Endothelial cell of umbilical vein (primary cell): ENCODE measurements around the gene CBLB. TPM values are rescaled to one million over a fixed set of nuclear protein-coding genes. Genes with fewer than 3 reads are reported as not detected.

ENCODE experiments used
- BruUV-seq: library from RNA; stranded (reverse); fragments of 400-500 nt; replicated peaks from 2 replicates; lab custom pipeline; 2021; lab: Mats Ljungman, UMichigan
- CTCF ChIA-PET: fragments of 300-600, 350-600 bp; sonication (Branson Sonifier 250); formaldehyde crosslinking; loops from one replicate; lab custom pipeline; 2021; ENCODE audit warnings: antibody characterized with exemption, inconsistent platforms; lab: Charles Lee
- POLR2A ChIA-PET: fragments of 300-600, 350-600 bp; sonication (Branson Sonifier 250); formaldehyde crosslinking; loops from one replicate; lab custom pipeline; 2021; ENCODE audit warnings: antibody characterized with exemption, inconsistent platforms; lab: Charles Lee
- DNase-seq: peaks from one replicate; pipeline ENCODE4 v3.0.0-alpha.2; 2011; ENCODE audit warnings: low read depth, low spot score
- FAIRE-seq: peaks from 2 replicates; lab custom pipeline; 2011; peaks lifted over from hg19 to GRCh38; lab: Jason Lieb, UNC
- H2AFZ ChIP-seq: 2 replicates; pipeline ENCODE4 v1.6.0; 2012; ENCODE audit warnings: low read depth, low read length, control low read depth, inconsistent platforms
- H3K27ac ChIP-seq: 2 replicates; pipeline ENCODE4 v1.5.1; 2011; ENCODE audit warnings: low read depth, mild to moderate bottlenecking, control low read depth, low read length, moderate library complexity; ENCODE audit not compliant: insufficient read depth
- H3K27me3 ChIP-seq, 2 experiments: 2 replicates each; pipeline versions ENCODE4 v1.6.0 to v1.6.1; 2011; ENCODE audit warnings: low read length in 2 of 2, mixed read lengths in 1 of 2; ENCODE audit not compliant: control insufficient read depth in 2 of 2, insufficient read depth in 2 of 2
- H3K36me3 ChIP-seq, 2 experiments: 2 replicates in 1 of 2; 3 replicates in 1 of 2; pipeline ENCODE4 v1.5.1; 2011; ENCODE audit warnings: low read length in 2 of 2, mild to moderate bottlenecking in 1 of 2, moderate library complexity in 1 of 2; ENCODE audit not compliant: control insufficient read depth in 2 of 2, insufficient read depth in 2 of 2; ENCODE audit errors: extremely low read depth in 1 of 2
- H3K4me1 ChIP-seq: 3 replicates; pipeline ENCODE4 v1.5.1; 2011; ENCODE audit warnings: mild to moderate bottlenecking, low read length; ENCODE audit not compliant: control insufficient read depth, insufficient read depth; ENCODE audit errors: extremely low read depth
- H3K4me2 ChIP-seq: 2 replicates; pipeline ENCODE4 v1.6.1; 2011; ENCODE audit warnings: low read length, control low read depth, mixed read lengths; ENCODE audit not compliant: insufficient read depth
- H3K4me3 ChIP-seq, 3 experiments: fragments of 200-600 bp in 1 of 3; sonication (generic), shearing (Covaris generic) in 1 of 3; replicated peaks in 1 of 3; 2 replicates each; pipeline ENCODE4 v1.5.1; 2011 to 2016; ENCODE audit warnings: control low read depth in 3 of 3, low read length in 3 of 3, mild to moderate bottlenecking in 2 of 3, inconsistent platforms in 1 of 3, low read depth in 1 of 3, moderate library complexity in 1 of 3; ENCODE audit not compliant: insufficient read depth in 1 of 3
- H3K79me2 ChIP-seq: 2 replicates; pipeline ENCODE4 v1.6.0; 2012; ENCODE audit warnings: low read length, inconsistent platforms; ENCODE audit not compliant: control insufficient read depth, insufficient read depth
- H3K9ac ChIP-seq: replicated peaks from 2 replicates; pipeline ENCODE3; 2011; ENCODE audit warnings: low read length, control low read depth; ENCODE audit not compliant: insufficient read depth; ENCODE audit errors: extremely low read depth
- H3K9me1 ChIP-seq: replicated peaks from 3 replicates; pipeline ENCODE4 v1.6.0; 2011; ENCODE audit warnings: mild to moderate bottlenecking, low read length; ENCODE audit not compliant: control insufficient read depth, insufficient read depth; ENCODE audit errors: extremely low read depth
- H3K9me3 ChIP-seq: replicated peaks from 2 replicates; pipeline ENCODE4 v1.5.1; 2012; ENCODE audit warnings: low read length, inconsistent platforms; ENCODE audit not compliant: control insufficient read depth, insufficient read depth
- H4K20me1 ChIP-seq: replicated peaks from 2 replicates; pipeline ENCODE3; 2011; ENCODE audit warnings: mild to moderate bottlenecking, low read length; ENCODE audit not compliant: control insufficient read depth, insufficient read depth; ENCODE audit errors: extremely low read depth
- EZH2 ChIP-seq: IDR thresholded peaks from 2 replicates; pipeline ENCODE4 v1.6.1; 2012; ENCODE audit warnings: borderline replicate concordance, low read depth, mild to moderate bottlenecking, moderate library complexity, low read length, inconsistent platforms; ENCODE audit not compliant: severe bottlenecking
- FOS ChIP-seq: IDR thresholded peaks from 2 replicates; pipeline ENCODE4 v1.6.1; 2011; ENCODE audit warnings: mild to moderate bottlenecking, low read length, moderate library complexity, borderline replicate concordance; ENCODE audit not compliant: insufficient read depth
- GATA2 ChIP-seq: IDR thresholded peaks from 2 replicates; pipeline ENCODE4 v1.7.0; 2011; ENCODE audit warnings: low read depth, mild to moderate bottlenecking, moderate library complexity, mixed read lengths, low read length; ENCODE audit not compliant: insufficient read length, insufficient read depth
- JUN ChIP-seq: IDR thresholded peaks from 2 replicates; pipeline ENCODE4 v1.6.1; 2011; ENCODE audit warnings: borderline replicate concordance, low read depth; ENCODE audit not compliant: insufficient read length, insufficient read depth
- MYC ChIP-seq: IDR thresholded peaks from one replicate; pipeline ENCODE4 v1.6.1; 2011; ENCODE audit warnings: mild to moderate bottlenecking, low read depth, low read length
- POLR2A ChIP-seq: IDR thresholded peaks from 2 replicates; pipeline ENCODE4 v1.6.1; 2012; ENCODE audit warnings: low read depth, mild to moderate bottlenecking, control low read depth, low read length
- POLR2AphosphoS5 ChIP-seq: IDR thresholded peaks from 2 replicates; pipeline ENCODE4 v1.6.1; 2012; ENCODE audit warnings: low read depth, mild to moderate bottlenecking, control low read depth, low read length, moderate library complexity; ENCODE audit not compliant: insufficient read depth
- dilution Hi-C: fragments of 300-500 bp; cut with MboI; formaldehyde crosslinking; loops from one replicate; pipeline ENCODE4 v1.15.0; 2019; ENCODE audit warnings: low sequenced_read_pairs; ENCODE audit not compliant: extremely low pct_ligation_motif_present
- intact Hi-C: fragments of 100-400 bp; cut with micrococcal nuclease; formaldehyde crosslinking; loops from one replicate; pipeline ENCODE4 v1.10.0; 2022
- polyA plus RNA-seq, 4 experiments: library from polyadenylated mRNA; depleted of rRNA in 3 of 4; stranded (reverse) in 3 of 4; unstranded in 1 of 4; fragments of >200 nt; gene quantifications; 2 replicates each; pipeline versions ENCODE4 v1.2.1 to v1.2.3, GENCODE V29; 2011 to 2012; ENCODE audit warnings: missing spikeins in 1 of 4
- total RNA-seq: library from RNA; stranded (reverse); gene quantifications from 2 replicates; pipeline ENCODE4 v1.2.3, GENCODE V29; 2021
- TF ChIP-seq, protein P1 (sequence below): IDR thresholded peaks from 2 replicates; pipeline ENCODE4 v1.6.1; 2011; ENCODE audit not compliant: insufficient read depth, insufficient read length
- TF ChIP-seq, protein P2 (sequence below), 2 donors: IDR thresholded peaks; 1 replicate in 1 of 2; 2 replicates in 1 of 2; pipeline ENCODE4 v1.5.1; 2011; ENCODE audit warnings: low read length in 2 of 2, mild to moderate bottlenecking in 2 of 2, moderate library complexity in 2 of 2, control low read depth in 1 of 2, inconsistent platforms in 1 of 2, low read depth in 1 of 2; ENCODE audit not compliant: insufficient read depth in 1 of 2; ENCODE audit errors: extremely low read depth in 1 of 2

CBLB gene
- total and polyA plus RNA-seq, 2 donors (not counting 3 experiments of a cell fraction or from before 2014, with no cell fraction given): 17.8 to 39.6 TPM

DNA sequence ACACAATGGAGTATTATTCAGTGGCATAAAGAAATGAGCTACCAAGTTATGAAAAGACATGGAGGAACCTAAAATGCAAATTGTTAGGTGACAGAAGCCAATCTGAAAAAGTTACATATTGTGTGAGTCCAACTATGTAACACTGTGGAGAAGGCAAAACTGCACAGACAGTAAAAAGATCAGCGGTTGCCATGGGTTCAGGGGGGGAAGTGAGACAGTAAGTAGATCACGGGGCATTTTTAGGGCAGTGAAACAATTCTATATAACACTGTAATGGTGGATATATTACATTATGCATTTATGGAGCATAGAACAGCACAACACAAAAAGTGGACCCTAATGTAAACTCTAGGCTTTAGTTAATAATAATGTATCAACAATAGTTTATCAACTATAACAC lies 17.6 kb downstream of the CBLB start:
- no peak overlapping the region for H2AFZ ChIP-seq
- H3K36me3 ChIP-seq: peaks cover 0 to 5% of the 10 kb centered on the region in 2 experiments
- no peak for FAIRE-seq
- no peak for DNase-seq
- no peak overlapping the region for H3K9ac ChIP-seq
- POLR2A ChIA-PET: no interaction called here
- H3K79me2 ChIP-seq: peaks cover 9% of the 10 kb centered on the region
- no peak overlapping the region for H3K4me3 ChIP-seq
- intact Hi-C loops (no loop called here), dilution Hi-C loops (no loop called here)
- CTCF ChIA-PET: interaction anchor here (0.7 kb wide), 1 partner anchor 83 kb away, joined by 3 read pairs; no protein-coding TSS in a partner anchor
- no peak for TF ChIP-seq FOS
- TF ChIP-seq POLR2A: no peak
- no peak for TF ChIP-seq POLR2AphosphoS5
- no peak for TF ChIP-seq JUN
- TF ChIP-seq, protein P1, sequence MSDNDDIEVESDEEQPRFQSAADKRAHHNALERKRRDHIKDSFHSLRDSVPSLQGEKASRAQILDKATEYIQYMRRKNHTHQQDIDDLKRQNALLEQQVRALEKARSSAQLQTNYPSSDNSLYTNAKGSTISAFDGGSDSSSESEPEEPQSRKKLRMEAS: no peak
- no peak for TF ChIP-seq EZH2
- TF ChIP-seq MYC: no peak
- no peak for TF ChIP-seq GATA2
- TF ChIP-seq, protein P2, sequence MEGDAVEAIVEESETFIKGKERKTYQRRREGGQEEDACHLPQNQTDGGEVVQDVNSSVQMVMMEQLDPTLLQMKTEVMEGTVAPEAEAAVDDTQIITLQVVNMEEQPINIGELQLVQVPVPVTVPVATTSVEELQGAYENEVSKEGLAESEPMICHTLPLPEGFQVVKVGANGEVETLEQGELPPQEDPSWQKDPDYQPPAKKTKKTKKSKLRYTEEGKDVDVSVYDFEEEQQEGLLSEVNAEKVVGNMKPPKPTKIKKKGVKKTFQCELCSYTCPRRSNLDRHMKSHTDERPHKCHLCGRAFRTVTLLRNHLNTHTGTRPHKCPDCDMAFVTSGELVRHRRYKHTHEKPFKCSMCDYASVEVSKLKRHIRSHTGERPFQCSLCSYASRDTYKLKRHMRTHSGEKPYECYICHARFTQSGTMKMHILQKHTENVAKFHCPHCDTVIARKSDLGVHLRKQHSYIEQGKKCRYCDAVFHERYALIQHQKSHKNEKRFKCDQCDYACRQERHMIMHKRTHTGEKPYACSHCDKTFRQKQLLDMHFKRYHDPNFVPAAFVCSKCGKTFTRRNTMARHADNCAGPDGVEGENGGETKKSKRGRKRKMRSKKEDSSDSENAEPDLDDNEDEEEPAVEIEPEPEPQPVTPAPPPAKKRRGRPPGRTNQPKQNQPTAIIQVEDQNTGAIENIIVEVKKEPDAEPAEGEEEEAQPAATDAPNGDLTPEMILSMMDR (IDR thresholded peaks at IDR 0.05; ENCODE audit: extremely low read depth in 1 of 2, insufficient read depth in 1 of 2, low read depth in 1 of 2, low read length in 2 of 2): no peak
- peaks cover 2% of the 10 kb centered on the region for H4K20me1 ChIP-seq
- BruUV-seq: no TSS peak
- H3K4me2 ChIP-seq: no peak overlapping the region
- H3K9me3 ChIP-seq: no peaks in the 10 kb centered on the region
- H3K27ac ChIP-seq: no peak overlapping the region
- no peaks in the 10 kb centered on the region for H3K9me1 ChIP-seq
- H3K27me3 ChIP-seq: no peaks in the 10 kb centered on the region
- no peaks in the 10 kb centered on the region for H3K4me1 ChIP-seq
